ENCODE results near the gene ZNF677. TPM values are rescaled to one million over a fixed set of nuclear protein-coding genes. Genes with fewer than 3 reads are reported as not detected.
"Not testable (repeated sequence)": the region's sequence is repeated elsewhere in the genome, so short reads cannot be mapped to it uniquely, and the experiment has no call there.

The ZNF677 gene
- 10 to 100 TPM; 43.2 to 60.9 (median 55.0) TPM for polyA plus RNA-seq (ENCODE audit: insufficient read length in 4 of 4)

DNA sequence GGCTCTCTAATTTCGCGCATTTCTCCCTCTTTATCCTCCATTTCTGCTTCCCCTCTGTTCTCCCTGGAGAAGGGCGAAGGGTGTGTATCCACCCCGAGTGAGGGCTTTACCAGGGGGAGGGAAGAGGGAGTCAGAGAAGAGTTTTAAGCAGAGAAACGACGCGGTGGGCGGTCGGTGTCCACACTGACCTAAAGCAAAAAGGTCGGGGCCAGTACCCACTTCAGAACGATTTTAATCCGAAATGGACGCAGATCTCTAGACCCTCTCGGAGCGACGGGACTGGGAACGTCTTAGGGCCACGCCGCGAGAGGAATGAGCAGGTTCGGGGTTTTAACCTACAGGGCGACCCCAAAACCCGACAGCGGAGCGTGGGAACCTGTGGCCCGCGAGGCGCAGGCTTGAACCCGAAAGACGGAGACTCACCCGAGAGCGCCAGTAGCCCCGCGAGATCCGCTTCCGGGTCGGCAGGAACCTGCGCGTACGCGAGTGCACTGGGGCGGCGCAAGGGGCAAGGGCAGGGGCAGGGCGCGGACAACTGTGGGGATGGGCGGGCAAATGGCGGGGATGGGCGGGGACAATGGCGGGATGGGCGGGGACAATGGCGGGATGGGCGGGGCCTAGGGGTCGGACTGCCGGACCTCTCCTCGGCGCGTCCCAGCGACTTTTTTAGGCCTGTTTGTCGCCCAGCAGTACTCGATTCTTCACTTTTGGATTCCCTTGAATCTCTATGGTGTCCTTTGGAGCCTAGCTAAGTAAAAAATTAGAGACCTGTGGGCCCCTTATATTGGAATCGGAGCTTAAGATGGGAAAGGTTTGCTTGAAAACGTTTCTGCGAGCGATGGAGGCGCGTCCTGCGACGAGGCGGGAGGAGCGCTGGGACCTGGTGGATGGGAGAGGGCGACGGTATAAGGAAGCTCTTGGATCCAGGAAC, at the start of gene ZNF677:
Gene ZNF677, minus strand, starts transcription at position 463 of the 931 bp plus-strand sequence. CDS start 3,323 bp downstream, outside the sequence.
- peak; percentile 55 to 74 (median 66) for DNase-seq (ENCODE audit: low read depth in 4 of 4, low spot score in 3 of 4)

DNA sequence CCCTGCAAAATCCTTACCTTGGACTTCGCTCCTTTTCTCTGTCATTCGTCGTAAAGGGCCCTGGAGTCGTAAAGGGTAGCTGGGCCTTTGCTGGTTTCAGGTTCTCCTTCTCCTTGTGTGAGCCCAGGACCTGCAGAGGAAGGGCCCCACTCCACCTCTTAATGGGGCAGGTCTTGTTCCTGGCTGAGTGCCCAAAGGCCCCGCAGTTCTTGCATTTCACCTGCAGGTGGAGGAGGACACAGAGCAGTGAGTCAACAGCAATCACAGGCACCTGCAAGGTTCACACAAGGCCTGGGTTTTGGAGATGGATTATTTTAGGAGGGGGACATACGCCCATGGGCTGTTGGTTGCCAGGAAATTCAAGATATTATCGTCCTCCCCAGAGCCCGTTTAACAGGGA, 46.7 kb upstream of the ZNF677 start:
- not testable (repeated sequence) for DNase-seq (ENCODE audit: low read depth in 4 of 4, low spot score in 3 of 4)

DNA sequence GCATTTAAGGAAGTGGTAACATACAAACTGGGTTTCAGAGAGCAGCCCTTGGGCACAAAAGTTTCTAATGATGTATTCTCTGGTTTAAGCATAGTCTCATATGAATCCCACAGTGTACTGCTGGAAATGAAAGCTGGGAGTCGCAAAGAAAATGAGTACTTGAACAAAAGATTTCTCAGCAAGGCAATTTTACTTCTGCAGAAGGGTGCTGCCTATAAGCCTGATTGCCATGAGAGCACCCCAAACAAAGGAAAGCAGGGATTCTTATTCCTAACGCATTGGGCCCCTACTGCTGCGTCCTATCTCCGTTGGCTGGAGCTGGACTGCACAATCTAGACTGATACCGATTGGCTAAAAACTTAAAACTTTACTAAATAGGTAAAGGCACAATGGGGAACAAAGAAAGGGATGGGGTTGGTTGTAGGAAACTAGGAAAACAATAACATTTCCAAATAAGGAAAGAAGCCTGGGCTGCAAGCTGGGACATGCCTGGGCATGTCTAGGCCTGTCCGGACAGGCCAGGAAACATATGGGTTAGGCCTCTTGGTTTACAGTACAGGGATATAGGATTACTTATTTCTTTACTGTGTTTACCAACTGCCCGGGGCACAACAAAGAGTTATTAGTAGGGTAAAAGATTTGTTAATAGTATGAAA, 40.2 kb upstream of the ZNF677 start:
- no peak for DNase-seq (ENCODE audit: low read depth in 4 of 4, low spot score in 3 of 4)

GRCh38 chr19:53290758-53291549, 36.3 kb upstream of the ZNF677 start:
- DNase-seq (ENCODE audit: low read depth in 4 of 4, low spot score in 3 of 4), result no peak

DNA sequence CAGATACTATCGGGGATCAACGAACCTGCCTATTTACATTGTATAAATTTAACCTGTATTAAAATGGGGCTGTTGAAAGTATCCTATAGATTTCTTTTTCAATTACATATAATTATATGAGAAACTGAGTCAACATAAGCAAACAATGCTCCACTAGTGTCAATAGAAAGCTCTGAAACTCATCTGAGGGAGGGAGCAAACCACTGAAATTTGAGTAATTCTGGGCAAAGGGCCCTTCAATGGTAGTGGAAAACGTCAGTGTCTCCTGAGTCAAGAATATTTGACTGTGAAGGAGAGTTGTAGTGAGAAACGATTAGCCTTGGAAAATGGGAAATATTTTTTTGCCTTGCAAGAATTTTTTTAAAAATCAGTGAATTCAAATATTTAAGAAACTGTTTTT, 30.4 kb upstream of the ZNF677 start:
- no peak for DNase-seq (ENCODE audit: low read depth in 4 of 4, low spot score in 3 of 4)

DNA sequence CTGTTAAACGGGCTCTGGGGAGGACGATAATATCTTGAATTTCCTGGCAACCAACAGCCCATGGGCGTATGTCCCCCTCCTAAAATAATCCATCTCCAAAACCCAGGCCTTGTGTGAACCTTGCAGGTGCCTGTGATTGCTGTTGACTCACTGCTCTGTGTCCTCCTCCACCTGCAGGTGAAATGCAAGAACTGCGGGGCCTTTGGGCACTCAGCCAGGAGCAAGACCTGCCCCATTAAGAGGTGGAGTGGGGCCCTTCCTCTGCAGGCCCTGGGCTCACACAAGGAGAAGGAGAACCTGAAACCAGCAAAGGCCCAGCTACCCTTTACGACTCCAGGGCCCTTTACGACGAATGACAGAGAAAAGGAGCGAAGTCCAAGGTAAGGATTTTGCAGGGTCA, 27.3 kb upstream of the ZNF677 start:
- DNase-seq (ENCODE audit: low read depth in 4 of 4, low spot score in 3 of 4), result not testable (repeated sequence)

- no peak for DNase-seq (ENCODE audit: low read depth in 4 of 4, low spot score in 3 of 4)
Observed at GRCh38 chr19:53275480-53275879, 20.8 kb upstream of the ZNF677 start.

- no peak for DNase-seq (ENCODE audit: low read depth in 4 of 4, low spot score in 3 of 4)
Observed at GRCh38 chr19:53272044-53272443, 17.4 kb upstream of the ZNF677 start.

GRCh38 chr19:53269861-53270260, 15.2 kb upstream of the ZNF677 start:
- DNase-seq (ENCODE audit: low read depth in 4 of 4, low spot score in 3 of 4), result not testable (repeated sequence)

GRCh38 chr19:53267623-53268022, 12.9 kb upstream of the ZNF677 start, which contains the start of gene VN1R4:
Gene VN1R4 (minus strand): TSS chr19:53267723. CDS start chr19:53267665, 58 bp downstream.
- DNase-seq (ENCODE audit: low read depth in 4 of 4, low spot score in 3 of 4), result not testable (repeated sequence)

DNA sequence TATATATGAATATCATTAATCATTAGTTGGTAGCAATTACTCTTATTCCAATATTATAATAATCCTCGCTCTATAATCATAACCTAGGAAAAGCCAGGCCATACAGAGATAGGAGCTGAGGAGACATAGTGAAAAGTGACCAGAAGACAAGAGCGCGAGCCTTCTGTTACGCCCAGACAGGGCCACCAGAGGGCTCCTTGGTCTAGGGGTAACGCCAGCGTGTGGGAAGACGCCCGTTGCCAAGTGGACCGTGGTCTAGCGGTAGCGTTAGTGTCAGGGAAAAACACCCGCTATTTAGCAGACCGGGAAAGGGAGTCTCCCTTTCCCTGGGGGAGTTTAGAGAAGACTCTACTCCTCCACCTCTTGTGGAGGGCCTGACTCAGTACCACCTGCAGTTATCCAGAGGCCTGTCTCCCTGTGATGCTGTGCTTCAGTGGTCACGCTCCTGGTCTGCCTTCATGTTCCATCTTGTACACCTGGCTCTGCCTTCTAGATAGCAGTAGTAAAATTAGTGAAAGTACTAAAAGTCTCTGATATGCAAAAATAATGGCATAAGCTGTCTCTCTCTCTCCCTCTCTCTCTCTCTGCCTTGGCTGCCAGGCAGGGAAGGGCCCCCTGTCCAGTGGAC, 3.2 kb upstream of the ZNF677 start, which contains the start of gene VN1R2:
Gene VN1R2, plus strand, starts transcription at position 578 of the 628 bp plus-strand sequence. CDS start 84 bp downstream, outside the sequence.
- not testable (repeated sequence) for DNase-seq (ENCODE audit: low read depth in 4 of 4, low spot score in 3 of 4)

DNA sequence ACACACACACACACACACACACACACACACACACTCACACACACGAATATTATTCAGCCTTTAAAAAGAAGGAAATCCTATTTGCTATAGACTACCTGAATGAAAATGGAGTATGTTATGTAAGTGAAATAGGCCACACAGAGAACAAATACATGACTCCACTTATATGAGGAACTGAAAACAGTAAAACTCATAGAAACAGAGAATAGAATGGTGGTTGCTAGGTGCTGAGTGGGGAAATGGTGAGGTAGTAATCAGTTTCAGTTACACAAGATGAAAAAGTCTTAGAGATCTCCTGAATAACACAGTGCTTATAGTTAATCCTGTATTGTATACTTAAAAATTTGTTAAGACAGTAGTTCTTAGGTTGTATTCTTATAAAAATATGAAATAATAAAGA, 8.2 kb downstream of the ZNF677 start:
- DNase-seq (ENCODE audit: low read depth in 4 of 4, low spot score in 3 of 4), result no peak

DNA sequence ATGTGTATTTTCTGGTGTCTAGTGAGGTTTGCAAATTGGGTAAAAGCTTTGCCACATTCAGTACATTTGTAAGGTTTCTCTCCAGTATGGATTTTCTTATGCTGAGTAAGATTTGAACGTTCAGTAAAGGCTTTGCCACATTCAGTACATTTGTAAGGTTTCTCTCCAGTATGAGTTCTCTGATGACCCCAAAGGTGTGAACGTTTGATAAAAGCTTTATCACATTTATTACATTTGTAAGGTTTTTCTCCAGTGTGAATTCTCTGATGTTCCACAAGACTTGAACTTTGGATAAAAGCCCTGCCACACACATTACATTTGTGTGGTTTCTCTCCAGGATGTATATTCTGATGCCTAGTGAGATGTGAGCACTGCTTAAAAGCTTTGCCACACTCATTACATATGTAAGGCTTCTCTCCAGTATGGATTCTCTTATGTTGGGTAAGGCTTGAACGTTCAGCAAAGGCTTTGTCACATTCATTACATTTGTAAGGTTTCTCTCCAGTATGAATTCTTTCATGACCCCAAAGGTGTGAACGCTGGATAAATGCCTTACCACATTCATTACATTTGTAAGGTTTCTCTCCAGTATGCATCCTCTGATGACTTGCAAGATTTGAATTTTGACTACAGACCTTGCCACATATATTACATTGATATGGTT, 17.4 kb downstream of the ZNF677 start:
- no peak for DNase-seq (ENCODE audit: low read depth in 4 of 4, low spot score in 3 of 4)

GRCh38 chr19:53224606-53225005, 30.1 kb downstream of the ZNF677 start:
- no peak for DNase-seq (ENCODE audit: low read depth in 4 of 4, low spot score in 3 of 4)

DNA sequence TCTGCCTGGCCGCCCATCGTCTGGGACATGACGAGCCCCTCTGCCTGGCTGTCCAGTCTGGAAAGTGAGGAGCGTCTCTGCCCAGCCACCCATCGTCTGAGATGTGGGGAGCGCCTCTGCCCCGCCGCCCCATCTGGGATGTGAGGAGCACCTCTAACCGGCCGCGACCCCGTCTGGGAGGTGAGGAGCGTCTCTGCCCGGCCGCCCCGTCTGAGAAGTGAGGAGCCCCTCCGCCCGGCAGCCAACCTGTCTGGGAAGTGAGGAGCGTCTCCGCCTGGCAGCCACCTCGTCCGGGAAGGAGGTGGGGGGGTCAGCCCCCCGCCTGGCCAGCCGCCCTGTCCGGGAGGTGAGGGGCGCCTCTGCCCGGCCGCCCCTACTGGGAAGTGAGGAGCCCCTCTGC, 32.0 kb downstream of the ZNF677 start:
- not testable (repeated sequence) for DNase-seq (ENCODE audit: low read depth in 4 of 4, low spot score in 3 of 4)

GRCh38 chr19:53212703-53213320, 41.9 kb downstream of the ZNF677 start:
- no peak for DNase-seq (ENCODE audit: low read depth in 4 of 4, low spot score in 3 of 4)

DNA sequence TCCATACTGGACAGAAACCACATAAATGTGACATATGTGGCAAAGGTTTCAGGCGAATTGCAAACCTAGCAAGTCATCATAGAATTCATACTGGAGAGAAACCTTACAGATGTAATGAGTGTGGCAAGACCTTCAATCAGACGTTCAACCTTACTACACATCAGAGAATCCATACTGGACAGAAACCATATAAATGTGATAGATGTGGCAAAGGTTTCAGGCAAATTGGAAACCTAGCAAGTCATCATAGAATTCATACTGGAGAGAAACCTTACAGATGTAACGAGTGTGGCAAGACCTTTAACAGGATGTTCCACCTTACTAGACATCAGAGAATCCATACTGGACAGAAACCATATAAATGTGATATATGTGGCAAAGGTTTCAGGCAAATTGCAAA, 43.1 kb downstream of the ZNF677 start:
- DNase-seq (ENCODE audit: low read depth in 4 of 4, low spot score in 3 of 4), result not testable (repeated sequence)

DNA sequence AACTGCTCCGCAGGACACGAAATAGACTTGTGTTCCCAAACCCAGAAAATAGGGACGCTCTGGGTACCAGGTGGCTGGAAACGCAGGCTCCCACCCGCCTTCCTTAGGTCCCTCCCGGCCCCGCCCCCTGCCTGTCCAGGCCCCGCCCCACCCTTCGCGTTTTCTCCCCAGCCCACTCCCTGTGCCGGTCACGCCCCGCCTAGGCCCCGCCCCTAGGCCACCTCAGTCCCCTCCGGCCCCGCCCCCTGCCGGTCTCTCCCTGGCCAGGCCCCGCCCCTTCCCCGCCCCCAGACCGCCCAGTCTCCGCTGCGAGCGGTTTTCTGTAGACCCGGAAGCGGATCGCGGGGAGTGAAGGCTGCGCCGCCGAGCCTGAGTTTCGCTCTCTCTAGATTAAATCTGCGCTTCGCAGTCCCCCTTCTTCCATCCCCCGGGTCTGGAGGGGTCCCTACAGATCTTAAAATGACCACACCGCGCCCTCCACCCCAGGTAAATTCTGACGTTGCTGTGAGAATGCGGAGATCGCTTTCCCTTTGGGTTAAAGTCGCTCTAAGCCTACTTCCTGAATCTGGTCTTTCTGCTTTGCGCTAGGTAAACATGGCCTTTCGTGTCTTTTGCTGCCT, 57.8 kb downstream of the ZNF677 start:
- DNase-seq (ENCODE audit: low read depth in 4 of 4, low spot score in 3 of 4), result peak; percentile 89 to 90 (median 89)

Data from right renal pelvis (tissue), 4 donors.